H1 (cell line): ENCODE data around the gene TNFRSF1A.

Source experiments
- ASH2L ChIP-seq: fragments of 200-600, 300-600 bp; sonication (generic); IDR thresholded peaks from one replicate; pipeline ENCODE4 v1.7.1; 2017; ENCODE audit warnings: low read length
- BACH1 ChIP-seq: IDR thresholded peaks from 2 replicates; pipeline ENCODE4 v1.6.1; 2012; ENCODE audit warnings: low read length, improper control_type of control experiment
- JUN ChIP-seq: IDR thresholded peaks from 2 replicates; pipeline ENCODE4 v1.6.1; 2011; ENCODE audit warnings: low read depth, mild to moderate bottlenecking, improper control_type of control experiment, low read length
- MAX ChIP-seq: IDR thresholded peaks from 2 replicates; pipeline ENCODE4 v1.6.1; 2012; ENCODE audit warnings: inconsistent platforms
- POLR2A ChIP-seq, 2 experiments: IDR thresholded peaks; 1 replicate in 1 of 2; 2 replicates in 1 of 2; pipeline ENCODE4 v1.6.1; 2011; ENCODE audit warnings: low read depth in 2 of 2, low read length in 2 of 2, mild to moderate bottlenecking in 2 of 2; ENCODE audit errors: control extremely low read depth in 1 of 2
- POLR2AphosphoS5 ChIP-seq: IDR thresholded peaks from 2 replicates; pipeline ENCODE4 v1.6.1; 2011; ENCODE audit warnings: low read depth, low read length
- SIX5 ChIP-seq: IDR thresholded peaks from 2 replicates; pipeline ENCODE4 v1.6.1; 2011; ENCODE audit warnings: mild to moderate bottlenecking, low read depth, low read length
- SP2 ChIP-seq: IDR thresholded peaks from 2 replicates; pipeline ENCODE4 v1.6.1; 2012; ENCODE audit warnings: mild to moderate bottlenecking, low read length, inconsistent platforms
- SRF ChIP-seq: IDR thresholded peaks from 2 replicates; pipeline ENCODE4 v1.6.1; 2011; ENCODE audit warnings: mild to moderate bottlenecking, low read depth, low read length, moderate library complexity
- TBP ChIP-seq: IDR thresholded peaks from 2 replicates; pipeline ENCODE4 v1.6.1; 2011; ENCODE audit warnings: low read depth, low read length, improper control_type of control experiment
- TCF12 ChIP-seq: IDR thresholded peaks from 2 replicates; pipeline ENCODE4 v1.6.1; 2011; ENCODE audit warnings: low read depth, mild to moderate bottlenecking, low read length
- YY1 ChIP-seq: IDR thresholded peaks from 2 replicates; pipeline ENCODE4 v1.6.1; 2011; ENCODE audit warnings: low read depth, mild to moderate bottlenecking, low read length
- TF ChIP-seq, protein P1 (sequence below), 3 experiments: IDR thresholded peaks; 1 replicate in 2 of 3; 2 replicates in 1 of 3; pipeline versions ENCODE4 v1.5.1 to v1.6.1; 2011; ENCODE audit warnings: low read length in 3 of 3, mild to moderate bottlenecking in 3 of 3, inconsistent platforms in 2 of 3, low read depth in 1 of 3, moderate library complexity in 1 of 3; ENCODE audit not compliant: insufficient read depth in 1 of 3; ENCODE audit errors: control extremely low read depth in 1 of 3

DNA sequence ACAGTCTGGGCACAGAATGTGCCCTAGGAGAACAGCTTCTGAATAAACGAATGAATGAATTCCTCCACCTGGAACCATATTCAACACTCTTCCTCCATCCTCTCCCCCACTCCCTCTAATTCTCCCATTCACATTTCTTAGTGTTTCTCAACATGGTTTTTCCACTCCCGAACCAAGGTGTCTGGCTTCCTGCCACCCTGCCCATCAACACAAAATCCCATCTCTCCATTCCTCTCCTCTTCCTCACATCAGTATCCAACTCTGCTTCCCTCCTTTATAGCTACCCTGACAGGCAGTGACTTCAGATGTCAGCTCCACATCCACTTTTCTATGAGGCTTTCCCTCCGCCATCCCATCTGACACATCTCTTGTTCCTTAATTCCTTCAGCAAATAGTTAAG, 2.9 kb downstream of the TNFRSF1A start:
- TF ChIP-seq YY1, result no peak
- TF ChIP-seq POLR2AphosphoS5, result no peak
- TF ChIP-seq BACH1, result no peak
- TF ChIP-seq, protein P1, sequence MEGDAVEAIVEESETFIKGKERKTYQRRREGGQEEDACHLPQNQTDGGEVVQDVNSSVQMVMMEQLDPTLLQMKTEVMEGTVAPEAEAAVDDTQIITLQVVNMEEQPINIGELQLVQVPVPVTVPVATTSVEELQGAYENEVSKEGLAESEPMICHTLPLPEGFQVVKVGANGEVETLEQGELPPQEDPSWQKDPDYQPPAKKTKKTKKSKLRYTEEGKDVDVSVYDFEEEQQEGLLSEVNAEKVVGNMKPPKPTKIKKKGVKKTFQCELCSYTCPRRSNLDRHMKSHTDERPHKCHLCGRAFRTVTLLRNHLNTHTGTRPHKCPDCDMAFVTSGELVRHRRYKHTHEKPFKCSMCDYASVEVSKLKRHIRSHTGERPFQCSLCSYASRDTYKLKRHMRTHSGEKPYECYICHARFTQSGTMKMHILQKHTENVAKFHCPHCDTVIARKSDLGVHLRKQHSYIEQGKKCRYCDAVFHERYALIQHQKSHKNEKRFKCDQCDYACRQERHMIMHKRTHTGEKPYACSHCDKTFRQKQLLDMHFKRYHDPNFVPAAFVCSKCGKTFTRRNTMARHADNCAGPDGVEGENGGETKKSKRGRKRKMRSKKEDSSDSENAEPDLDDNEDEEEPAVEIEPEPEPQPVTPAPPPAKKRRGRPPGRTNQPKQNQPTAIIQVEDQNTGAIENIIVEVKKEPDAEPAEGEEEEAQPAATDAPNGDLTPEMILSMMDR (IDR thresholded peaks at IDR 0.05; ENCODE audit: control extremely low read depth in 1 of 3, insufficient read depth in 1 of 3, low read depth in 1 of 3, low read length in 3 of 3), result no peak
- TF ChIP-seq MAX, result no peak
- TF ChIP-seq SP2, result no peak
- TF ChIP-seq TCF12, result no peak
- TF ChIP-seq SIX5, result no peak
- no peak for TF ChIP-seq JUN
- no peak for TF ChIP-seq POLR2A (IDR thresholded peaks at IDR 0.05; ENCODE audit: control extremely low read depth in 1 of 2, low read depth in 2 of 2, low read length in 2 of 2)
- TF ChIP-seq ASH2L, result no peak
- TF ChIP-seq TBP, result no peak
- TF ChIP-seq SRF, result no peak
